AG10803 (cell line): ENCODE results near the gene SMIM15.
A peak's percentile ranks its signal among the peaks of the same experiment; 100 is the strongest.

ENCODE experiments used
- DNase-seq: peaks from one replicate; pipeline ENCODE4 v3.0.0; 2010; ENCODE audit warnings: low read depth
- H3K4me3 ChIP-seq: 2 replicates; pipeline ENCODE4 v1.5.1; 2011; ENCODE audit warnings: mild to moderate bottlenecking, low read length, control low read depth
- CTCF ChIP-seq: conservative IDR thresholded peaks from 2 replicates; pipeline ENCODE4 v1.5.1; 2011; ENCODE audit warnings: mild to moderate bottlenecking, low read length, control low read depth, inconsistent platforms

The SMIM15 gene

GRCh38 chr5:61177070-61177469, 14.8 kb upstream of the SMIM15 start:
- no peak for DNase-seq
- no peak overlapping the region for H3K4me3 ChIP-seq
- TF ChIP-seq CTCF = no peak

GRCh38 chr5:61176631-61177030, 14.4 kb upstream of the SMIM15 start:
- no peak for DNase-seq
- TF ChIP-seq CTCF = no peak
- H3K4me3 ChIP-seq = no peak overlapping the region

GRCh38 chr5:61171479-61171878, 9.2 kb upstream of the SMIM15 start:
- TF ChIP-seq CTCF = no peak
- no peak overlapping the region for H3K4me3 ChIP-seq
- no peak for DNase-seq

GRCh38 chr5:61168951-61169350, 6.7 kb upstream of the SMIM15 start:
- no peak overlapping the region for H3K4me3 ChIP-seq
- no peak for TF ChIP-seq CTCF
- no peak for DNase-seq

GRCh38 chr5:61167382-61167781, 5.1 kb upstream of the SMIM15 start:
- DNase-seq = peak; percentile 55
- H3K4me3 ChIP-seq = no peak overlapping the region
- peak; percentile 48 for TF ChIP-seq CTCF

- TF ChIP-seq CTCF = no peak
- DNase-seq = no peak
- no peak overlapping the region; the same call in none of the 2 replicates for H3K4me3 ChIP-seq
Measured at GRCh38 chr5:61163905-61164304, 1.6 kb upstream of the SMIM15 start.

- DNase-seq = peak; percentile 35
- H3K4me3 ChIP-seq = peak overlapping the region; percentile 91
- no peak for TF ChIP-seq CTCF
Measured at GRCh38 chr5:61162832-61163567, 732 bp upstream of the SMIM15 start.
